ENCODE measurements around the gene SYNPO2. TPM values are rescaled to one million over a fixed set of nuclear protein-coding genes. Genes with fewer than 3 reads are reported as not detected.

Gene SYNPO2
- total RNA-seq, 1 experiment from 2014 or later, result 1.8 TPM

GRCh38 chr4:118935819-118936218, 47.2 kb downstream of the SYNPO2 start:
- no peak for DNase-seq (ENCODE audit: low read depth)

- peak; percentile 26 for DNase-seq (ENCODE audit: low read depth)
Observed at GRCh38 chr4:118936406-118936805, 47.8 kb downstream of the SYNPO2 start.

- no peak for DNase-seq (ENCODE audit: low read depth)
Observed at GRCh38 chr4:118939169-118939783, 50.6 kb downstream of the SYNPO2 start.

- DNase-seq (ENCODE audit: low read depth), result peak; percentile 31
Observed at GRCh38 chr4:118941149-118941548, 52.5 kb downstream of the SYNPO2 start.

- peak; percentile 49 for DNase-seq (ENCODE audit: low read depth)
Observed at GRCh38 chr4:118941799-118942198, 53.1 kb downstream of the SYNPO2 start.

GRCh38 chr4:118942465-118942864, 53.8 kb downstream of the SYNPO2 start:
- DNase-seq (ENCODE audit: low read depth), result peak; percentile 89

- DNase-seq (ENCODE audit: low read depth), result no peak
Observed at GRCh38 chr4:118947095-118947494, 58.4 kb downstream of the SYNPO2 start.

GRCh38 chr4:118948545-118949144, 60.0 kb downstream of the SYNPO2 start:
- DNase-seq (ENCODE audit: low read depth), result no peak

GRCh38 chr4:118950224-118950623, 61.6 kb downstream of the SYNPO2 start:
- no peak for DNase-seq (ENCODE audit: low read depth)

- no peak for DNase-seq (ENCODE audit: low read depth)
Observed at GRCh38 chr4:118950929-118951570, 62.4 kb downstream of the SYNPO2 start.

- DNase-seq (ENCODE audit: low read depth), result peak; percentile 15
Observed at GRCh38 chr4:118953276-118953675, 64.6 kb downstream of the SYNPO2 start.

- DNase-seq (ENCODE audit: low read depth), result peak; percentile 71
Observed at GRCh38 chr4:118954246-118954645, 65.6 kb downstream of the SYNPO2 start.

- DNase-seq (ENCODE audit: low read depth), result peak; percentile 71
Observed at GRCh38 chr4:118955515-118955914, 66.9 kb downstream of the SYNPO2 start.

GRCh38 chr4:118957722-118958445, 69.2 kb downstream of the SYNPO2 start:
- no peak for DNase-seq (ENCODE audit: low read depth)

- DNase-seq (ENCODE audit: low read depth), result no peak
Observed at GRCh38 chr4:118962540-118962939, 73.9 kb downstream of the SYNPO2 start.

- peak; percentile 41 for DNase-seq (ENCODE audit: low read depth)
Observed at GRCh38 chr4:118964891-118965411, 76.3 kb downstream of the SYNPO2 start.

- peak; percentile 71 for DNase-seq (ENCODE audit: low read depth)
Observed at GRCh38 chr4:118967393-118967792, 78.7 kb downstream of the SYNPO2 start.

- peak; percentile 94 for DNase-seq (ENCODE audit: low read depth)
Observed at GRCh38 chr4:118968005-118968404, 79.4 kb downstream of the SYNPO2 start.

- no peak for DNase-seq (ENCODE audit: low read depth)
Observed at GRCh38 chr4:118968813-118969212, 80.2 kb downstream of the SYNPO2 start.

- peak; percentile 59 for DNase-seq (ENCODE audit: low read depth)
Observed at GRCh38 chr4:118969359-118969758, 80.7 kb downstream of the SYNPO2 start.

- no peak for DNase-seq (ENCODE audit: low read depth)
Observed at GRCh38 chr4:118972167-118972566, 83.5 kb downstream of the SYNPO2 start.

GRCh38 chr4:118973295-118973694, 84.6 kb downstream of the SYNPO2 start:
- DNase-seq (ENCODE audit: low read depth), result no peak

All from RPMI7951 (cell line).